Calu3 (cell line): ENCODE data around the gene SERPINB5. TPM values are rescaled to one million over a fixed set of nuclear protein-coding genes. Genes with fewer than 3 reads are reported as not detected.

ENCODE experiments used
- BruUV-seq: library from RNA; stranded (reverse); fragments of 400-500 nt; replicated peaks from 2 replicates; lab custom pipeline; 2021; lab: Mats Ljungman, UMichigan
- CTCF ChIA-PET: fragments of 300-600 bp; sonication (Branson Sonifier 250); formaldehyde crosslinking; loops from one replicate; lab custom pipeline; 2022; ENCODE audit warnings: antibody characterized with exemption; lab: Charles Lee
- DNase-seq: peaks from one replicate; pipeline ENCODE4 v3.0.0; 2022
- H3K27ac Mint-ChIP-seq: one replicate; pipeline ENCODE4 v1.8.0; 2022; ENCODE audit warnings: mixed read lengths; ENCODE audit not compliant: unreplicated experiment
- H3K27me3 Mint-ChIP-seq: one replicate; pipeline ENCODE4 v1.8.0; 2022; ENCODE audit warnings: mixed read lengths; ENCODE audit not compliant: unreplicated experiment
- H3K36me3 Mint-ChIP-seq: one replicate; pipeline ENCODE4 v1.8.0; 2022; ENCODE audit warnings: mild to moderate bottlenecking, moderate library complexity, mixed read lengths; ENCODE audit not compliant: insufficient read depth, unreplicated experiment
- H3K4me1 Mint-ChIP-seq: one replicate; pipeline ENCODE4 v1.8.0; 2022; ENCODE audit warnings: mild to moderate bottlenecking, low read depth, mixed read lengths; ENCODE audit not compliant: unreplicated experiment
- H3K4me3 Mint-ChIP-seq: one replicate; pipeline ENCODE4 v1.8.0; 2022; ENCODE audit warnings: mild to moderate bottlenecking, low read depth, moderate library complexity, mixed read lengths; ENCODE audit not compliant: unreplicated experiment
- H3K9me3 Mint-ChIP-seq: one replicate; pipeline ENCODE4 v1.8.0; 2022; ENCODE audit warnings: low read depth, mixed read lengths; ENCODE audit not compliant: unreplicated experiment
- intact Hi-C: fragments of 100-400 bp; cut with micrococcal nuclease; formaldehyde crosslinking; loops from one replicate; pipeline ENCODE4 v1.10.0; 2022; ENCODE audit not compliant: unreplicated experiment
- total RNA-seq: library from RNA; stranded (reverse); gene quantifications from 2 replicates; pipeline ENCODE4 v1.2.3, GENCODE V29; 2022
- TF ChIP-seq, protein P1 (sequence below): fragments of 200-600 bp; IDR thresholded peaks from one replicate; pipeline ENCODE4 v1.8.0; 2022; ENCODE audit warnings: antibody characterized with exemption; ENCODE audit not compliant: unreplicated experiment

The SERPINB5 gene
- total RNA-seq, 1 experiment from 2014 or later = 34.0 TPM

DNA sequence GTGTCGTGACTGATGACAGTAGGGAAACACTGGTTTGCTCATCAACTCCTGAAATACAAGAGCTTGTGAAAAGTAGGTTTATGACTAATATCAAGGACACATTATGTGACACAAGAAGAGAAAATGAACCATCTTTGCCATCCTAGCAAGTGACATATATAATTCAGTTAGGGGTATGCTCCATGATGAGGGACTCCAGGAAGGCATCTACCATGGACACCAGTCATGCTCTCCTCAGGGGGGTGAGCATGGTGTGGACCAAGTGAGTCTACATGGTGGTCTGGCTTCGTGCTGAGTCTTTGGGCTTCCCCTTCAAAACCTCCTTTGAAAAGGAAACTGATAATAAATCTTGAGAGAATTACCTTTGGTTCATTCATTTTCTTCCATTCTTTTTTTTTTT is 11.7 kb upstream of the SERPINB5 start:
- DNase-seq = no peak
- no peaks in the 10 kb centered on the region for H3K36me3 Mint-ChIP-seq
- H3K4me3 Mint-ChIP-seq = no peak overlapping the region
- H3K4me1 Mint-ChIP-seq = peaks cover 9% of the 10 kb centered on the region
- intact Hi-C loops = no loop called here
- BruUV-seq = no TSS peak
- H3K27me3 Mint-ChIP-seq = no peaks in the 10 kb centered on the region
- no peaks in the 10 kb centered on the region for H3K9me3 Mint-ChIP-seq
- CTCF ChIA-PET = no interaction called here
- TF ChIP-seq, protein P1, sequence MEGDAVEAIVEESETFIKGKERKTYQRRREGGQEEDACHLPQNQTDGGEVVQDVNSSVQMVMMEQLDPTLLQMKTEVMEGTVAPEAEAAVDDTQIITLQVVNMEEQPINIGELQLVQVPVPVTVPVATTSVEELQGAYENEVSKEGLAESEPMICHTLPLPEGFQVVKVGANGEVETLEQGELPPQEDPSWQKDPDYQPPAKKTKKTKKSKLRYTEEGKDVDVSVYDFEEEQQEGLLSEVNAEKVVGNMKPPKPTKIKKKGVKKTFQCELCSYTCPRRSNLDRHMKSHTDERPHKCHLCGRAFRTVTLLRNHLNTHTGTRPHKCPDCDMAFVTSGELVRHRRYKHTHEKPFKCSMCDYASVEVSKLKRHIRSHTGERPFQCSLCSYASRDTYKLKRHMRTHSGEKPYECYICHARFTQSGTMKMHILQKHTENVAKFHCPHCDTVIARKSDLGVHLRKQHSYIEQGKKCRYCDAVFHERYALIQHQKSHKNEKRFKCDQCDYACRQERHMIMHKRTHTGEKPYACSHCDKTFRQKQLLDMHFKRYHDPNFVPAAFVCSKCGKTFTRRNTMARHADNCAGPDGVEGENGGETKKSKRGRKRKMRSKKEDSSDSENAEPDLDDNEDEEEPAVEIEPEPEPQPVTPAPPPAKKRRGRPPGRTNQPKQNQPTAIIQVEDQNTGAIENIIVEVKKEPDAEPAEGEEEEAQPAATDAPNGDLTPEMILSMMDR = no peak
- no peak overlapping the region for H3K27ac Mint-ChIP-seq

DNA sequence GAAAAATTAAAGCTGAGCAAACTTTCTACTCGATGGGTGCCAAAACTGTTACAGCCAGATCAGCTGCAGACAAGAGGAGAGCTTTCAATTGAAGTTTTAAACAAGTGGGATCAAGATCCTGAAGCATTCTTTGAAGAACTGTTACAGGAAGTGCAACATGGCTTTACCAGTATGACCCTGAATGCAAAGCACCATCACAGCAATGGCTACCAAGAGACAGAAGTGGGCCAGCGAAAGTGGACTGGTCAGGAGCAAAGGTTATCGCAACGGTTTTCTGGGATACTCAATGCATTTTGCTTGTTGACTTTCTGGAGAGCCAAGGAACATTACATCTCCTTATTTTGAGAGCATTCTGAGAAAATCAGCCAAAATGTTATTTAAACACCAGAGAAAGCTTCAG is 9.1 kb upstream of the SERPINB5 start:
- Mint-ChIP-seq H3K27me3 (no peaks in the 10 kb centered on the region), H3K4me3 (no peak overlapping the region), H3K27ac (no peak overlapping the region), H3K4me1 (peaks cover 26% of the 10 kb centered on the region), H3K9me3 (no peaks in the 10 kb centered on the region), H3K36me3 (no peaks in the 10 kb centered on the region)
- CTCF ChIA-PET = no interaction called here
- TF ChIP-seq, protein P1 = no peak
- no TSS peak for BruUV-seq
- DNase-seq = no peak
- intact Hi-C loops = no loop called here

DNA sequence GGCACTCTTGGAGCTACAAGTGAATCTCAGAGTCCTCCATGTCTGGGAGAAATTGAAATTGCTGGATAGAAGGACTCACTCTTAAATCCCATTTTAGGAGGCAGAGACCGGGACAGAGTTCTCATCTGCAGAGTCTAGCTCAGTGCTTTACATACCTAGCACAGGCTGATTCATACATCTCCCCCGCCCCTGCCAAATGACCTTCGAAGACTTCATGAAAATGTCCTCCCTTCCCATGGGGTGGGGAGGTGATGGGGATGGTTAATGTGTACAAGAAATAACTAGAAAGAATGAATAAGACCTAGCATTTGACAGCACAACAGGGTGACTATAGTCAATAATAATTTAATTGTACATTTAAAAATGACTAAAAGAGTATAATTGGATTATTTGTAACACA is 8.2 kb upstream of the SERPINB5 start:
- Mint-ChIP-seq H3K4me3 (no peak overlapping the region), H3K9me3 (no peaks in the 10 kb centered on the region), H3K36me3 (no peaks in the 10 kb centered on the region), H3K4me1 (peaks cover 26% of the 10 kb centered on the region), H3K27ac (no peak overlapping the region), H3K27me3 (no peaks in the 10 kb centered on the region)
- BruUV-seq = no TSS peak
- intact Hi-C loops = no loop called here
- no peak for DNase-seq
- CTCF ChIA-PET = no interaction called here
- TF ChIP-seq, protein P1 = no peak

DNA sequence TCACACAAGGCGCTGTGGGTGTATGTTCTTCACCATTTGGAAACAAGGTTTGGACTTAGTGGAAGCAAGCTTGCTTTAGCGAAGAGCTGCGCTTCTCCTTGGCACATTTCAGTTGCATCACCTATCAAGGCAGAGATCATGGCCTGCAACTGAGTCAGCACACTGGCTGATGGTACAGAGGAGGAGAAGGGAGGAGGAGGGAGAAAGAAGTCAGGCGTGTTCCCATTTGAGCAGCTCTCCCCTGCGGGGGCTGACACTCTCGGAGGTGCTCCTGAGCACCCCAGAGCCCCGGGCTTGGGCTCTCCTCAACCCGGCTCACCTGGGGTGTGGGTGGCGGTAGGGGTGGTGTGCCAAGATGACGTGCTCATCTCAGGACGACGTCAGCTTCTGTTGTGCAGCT is 6.0 kb upstream of the SERPINB5 start:
- intact Hi-C loops = no loop called here
- BruUV-seq = no TSS peak
- no peaks in the 10 kb centered on the region for H3K9me3 Mint-ChIP-seq
- TF ChIP-seq, protein P1 = no peak
- H3K27ac Mint-ChIP-seq = peak overlapping the region; percentile 35
- no peaks in the 10 kb centered on the region for H3K36me3 Mint-ChIP-seq
- DNase-seq = no peak
- CTCF ChIA-PET = no interaction called here
- H3K27me3 Mint-ChIP-seq = no peaks in the 10 kb centered on the region
- H3K4me1 Mint-ChIP-seq = peaks cover 26% of the 10 kb centered on the region
- H3K4me3 Mint-ChIP-seq = no peak overlapping the region
